Ectodermal cell (in vitro differentiated cells): ENCODE data around the gene CCL5.

Experiments
- H3K27ac ChIP-seq: 2 replicates; pipeline ENCODE4 v1.7.0; 2013; ENCODE audit warnings: mild to moderate bottlenecking, low read depth, low read length; ENCODE audit not compliant: insufficient read depth, poor library complexity, severe bottlenecking
- H3K27me3 ChIP-seq: 2 replicates; pipeline ENCODE4 v1.7.0; 2013; ENCODE audit warnings: mild to moderate bottlenecking, low read length; ENCODE audit not compliant: insufficient read depth, control insufficient read depth, poor library complexity, severe bottlenecking
- H3K36me3 ChIP-seq: one replicate; pipeline ENCODE4 v1.7.0; 2013; ENCODE audit warnings: low read length; ENCODE audit not compliant: control insufficient read depth, insufficient read depth
- H3K4me1 ChIP-seq: one replicate; pipeline ENCODE4 v1.7.0; 2013; ENCODE audit warnings: low read length; ENCODE audit not compliant: control insufficient read depth, insufficient read depth
- H3K4me3 ChIP-seq: 2 replicates; pipeline ENCODE4 v1.7.0; 2013; ENCODE audit warnings: low read depth, low read length, control low read depth; ENCODE audit not compliant: insufficient read depth
- H3K9me3 ChIP-seq: 2 replicates; pipeline ENCODE4 v1.7.0; 2013; ENCODE audit warnings: mild to moderate bottlenecking, low read length, moderate library complexity; ENCODE audit not compliant: control insufficient read depth
- WGBS, 2 experiments: methylation state at CpG; one replicate each; pipeline ENCODE4 v1.1.7; 2013; ENCODE audit warnings: missing lambda C conversion rate in 2 of 2; 5-methylcytosine and 5-hydroxymethylcytosine counted together

Gene CCL5

GRCh38 chr17:35912942-35913341, 32.8 kb upstream of the CCL5 start:
- no peaks in the 10 kb centered on the region for H3K4me1 ChIP-seq
- H3K27me3 ChIP-seq: no peaks in the 10 kb centered on the region
- WGBS, 2 experiments: 90 to 94% methylated on average over 2 of the region's 2 CpGs

DNA sequence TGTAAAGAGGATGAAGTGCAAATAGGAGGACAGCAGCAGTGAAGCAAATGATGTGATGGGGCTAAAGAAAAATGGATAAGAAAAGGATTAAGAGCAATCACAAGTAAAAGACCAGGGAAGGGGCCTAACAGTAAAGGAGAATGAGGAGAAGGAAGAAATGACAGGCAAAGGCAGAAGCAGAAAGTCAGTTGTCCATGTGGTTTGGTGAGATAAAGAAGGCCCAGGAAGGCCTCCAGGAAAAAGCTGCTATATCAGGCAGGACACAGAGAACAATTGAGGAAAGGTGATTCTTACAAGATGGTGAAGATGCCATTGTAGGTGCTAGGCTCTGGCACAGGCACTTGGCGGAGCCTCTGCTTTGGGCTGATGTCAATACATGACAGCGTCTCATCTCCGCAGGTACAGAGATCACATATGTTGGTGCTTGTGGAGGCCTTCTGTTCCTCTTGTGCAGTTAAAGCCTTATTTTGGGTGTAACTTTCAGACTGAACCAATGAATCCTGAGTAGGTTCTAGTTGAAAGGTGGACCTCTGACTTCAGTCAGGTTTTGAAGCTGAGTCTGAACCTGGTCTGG, 32.3 kb upstream of the CCL5 start:
- 93 to 95% methylated on average over 3 of the region's 3 CpGs for WGBS, 2 experiments
- no peak overlapping the region for H3K4me3 ChIP-seq
- no peak overlapping the region for H3K27ac ChIP-seq
- no peaks in the 10 kb centered on the region for H3K27me3 ChIP-seq
- H3K4me1 ChIP-seq: no peaks in the 10 kb centered on the region
- no peaks in the 10 kb centered on the region for H3K9me3 ChIP-seq
- H3K36me3 ChIP-seq: no peaks in the 10 kb centered on the region

More at GRCh38 chr17:35912942-35913341, 32.8 kb upstream of the CCL5 start:
- Histone ChIP-seq H3K36me3 (no peaks in the 10 kb centered on the region), H3K9me3 (no peaks in the 10 kb centered on the region), H3K27ac (no peak overlapping the region), H3K4me3 (no peak overlapping the region)

DNA sequence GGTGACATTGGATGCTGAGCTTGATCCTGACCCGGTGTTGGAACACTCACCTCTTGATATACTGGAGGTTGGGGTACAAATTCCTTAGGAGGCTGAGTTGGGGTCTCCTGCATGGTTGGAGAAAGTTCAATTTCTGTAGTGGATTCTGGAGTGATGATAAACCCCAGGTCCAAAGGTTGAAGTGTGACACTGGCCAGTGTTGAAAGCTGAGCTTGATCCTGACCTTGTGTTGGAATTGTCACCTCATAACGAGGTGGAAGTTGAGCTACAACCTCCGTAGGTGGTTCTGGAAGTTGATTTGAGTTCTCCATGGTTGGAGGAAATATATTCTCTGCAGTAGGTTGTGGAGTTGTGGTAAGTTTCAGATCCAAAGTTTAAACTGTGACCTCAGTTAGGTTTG, 29.2 kb upstream of the CCL5 start:
- H3K4me1 ChIP-seq: no peaks in the 10 kb centered on the region
- no peaks in the 10 kb centered on the region for H3K27me3 ChIP-seq
- no peaks in the 10 kb centered on the region for H3K36me3 ChIP-seq
- no peak overlapping the region for H3K4me3 ChIP-seq
- H3K27ac ChIP-seq: no peak overlapping the region
- no peaks in the 10 kb centered on the region for H3K9me3 ChIP-seq
- WGBS, 2 experiments: 93% methylated on average over 3 of the region's 3 CpGs

DNA sequence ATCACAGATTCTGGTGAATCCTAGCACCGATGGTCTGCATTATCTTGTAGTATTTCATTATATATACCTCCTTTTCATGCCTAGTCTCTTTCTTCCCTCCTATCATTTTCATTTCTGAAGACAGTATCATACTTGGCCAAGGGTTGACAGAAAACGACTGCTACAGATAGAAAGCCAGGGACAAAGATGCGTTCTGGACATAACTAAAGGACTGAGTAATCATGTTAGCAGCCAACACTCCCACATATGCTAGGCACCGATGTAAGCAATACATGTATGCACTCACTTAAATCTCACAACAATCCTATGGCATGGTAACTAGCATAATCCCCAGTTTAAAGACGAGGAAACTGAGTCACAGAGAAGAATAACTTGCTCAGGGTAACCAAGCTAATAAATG, 27.5 kb upstream of the CCL5 start:
- Histone ChIP-seq H3K36me3 (no peaks in the 10 kb centered on the region), H3K9me3 (no peaks in the 10 kb centered on the region), H3K27me3 (no peaks in the 10 kb centered on the region), H3K4me3 (no peak overlapping the region), H3K27ac (no peak overlapping the region), H3K4me1 (no peaks in the 10 kb centered on the region)
- WGBS, 2 experiments: 90 to 92% methylated on average over 5 of the region's 5 CpGs

DNA sequence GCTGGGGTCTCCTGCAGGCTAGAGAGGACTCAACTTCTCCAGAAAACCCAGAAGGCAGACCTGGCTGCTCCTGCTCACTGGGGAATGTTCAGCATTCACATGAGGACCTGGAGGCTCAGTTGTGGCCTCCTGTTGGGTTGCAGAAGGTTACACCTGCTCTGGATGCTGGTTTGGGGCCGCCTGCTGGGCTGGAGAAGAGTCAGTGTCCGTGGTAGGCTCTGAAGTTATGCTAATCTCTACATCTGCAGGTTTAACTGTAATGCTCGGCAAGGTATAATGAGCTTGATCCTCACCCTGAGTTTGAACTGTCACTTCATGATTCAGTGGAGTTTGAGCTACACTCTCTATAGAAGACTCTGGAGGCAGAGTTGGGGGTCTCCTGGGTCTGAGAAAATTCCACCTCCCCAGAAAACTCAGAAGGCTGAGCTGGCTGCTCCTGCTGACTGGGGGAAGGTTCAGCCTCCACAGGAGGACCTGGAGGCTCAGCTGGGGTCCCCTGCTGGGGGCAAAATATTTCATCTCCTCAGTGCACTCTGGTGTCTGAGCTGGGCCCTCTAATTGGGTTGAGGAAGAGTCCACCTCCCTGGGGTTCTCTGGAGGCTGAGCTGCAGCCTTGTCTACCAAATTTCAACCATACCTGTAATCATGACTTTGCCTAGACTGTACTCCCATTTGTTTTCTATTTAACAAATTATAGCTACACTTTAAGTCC, 26.9 kb upstream of the CCL5 start:
- H3K4me3 ChIP-seq: no peak overlapping the region
- no peaks in the 10 kb centered on the region for H3K27me3 ChIP-seq
- H3K36me3 ChIP-seq: no peaks in the 10 kb centered on the region
- H3K27ac ChIP-seq: no peak overlapping the region
- no peaks in the 10 kb centered on the region for H3K4me1 ChIP-seq
- WGBS, 2 experiments: 80 to 86% methylated on average over 3 of the region's 3 CpGs
- no peaks in the 10 kb centered on the region for H3K9me3 ChIP-seq

GRCh38 chr17:35906191-35906925, 26.2 kb upstream of the CCL5 start:
- WGBS, 2 experiments: 94 to 95% methylated on average over 5 of the region's 5 CpGs
- Histone ChIP-seq H3K4me3 (no peak overlapping the region), H3K9me3 (no peaks in the 10 kb centered on the region), H3K27me3 (no peaks in the 10 kb centered on the region), H3K27ac (no peak overlapping the region), H3K36me3 (no peaks in the 10 kb centered on the region), H3K4me1 (no peaks in the 10 kb centered on the region)

GRCh38 chr17:35903451-35903850, 23.3 kb upstream of the CCL5 start:
- Histone ChIP-seq H3K36me3 (no peaks in the 10 kb centered on the region), H3K4me3 (no peak overlapping the region), H3K9me3 (no peaks in the 10 kb centered on the region), H3K27ac (no peak overlapping the region), H3K27me3 (no peaks in the 10 kb centered on the region), H3K4me1 (no peaks in the 10 kb centered on the region)
- WGBS, 2 experiments: 95 to 99% methylated on average over 3 to 5 of the region's 5 CpGs

DNA sequence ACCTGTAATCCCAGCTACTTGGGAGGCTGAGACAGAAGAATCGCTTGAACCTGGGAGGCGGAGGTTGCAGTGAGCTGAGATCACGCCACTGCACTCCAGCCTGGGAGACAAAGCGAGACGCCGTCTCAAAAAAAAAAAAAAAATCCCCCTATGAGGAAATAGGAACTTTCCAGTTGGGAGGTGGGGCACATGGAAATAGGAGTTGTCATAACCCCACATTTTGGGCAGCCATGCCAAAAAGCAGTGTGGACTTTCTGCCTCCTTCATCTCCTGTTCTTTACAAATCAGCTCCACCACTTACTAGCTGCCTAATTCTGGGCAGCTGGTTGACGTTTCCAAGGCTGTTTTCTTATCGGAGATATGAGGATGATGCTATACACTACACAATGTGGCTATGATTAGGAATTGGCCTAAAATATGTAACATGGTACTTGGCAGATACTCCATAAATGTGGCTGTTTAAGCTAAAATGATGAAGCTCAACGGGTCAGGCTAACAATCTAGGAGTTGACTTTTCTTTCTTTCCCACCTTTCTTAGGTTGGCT, 21.5 kb upstream of the CCL5 start:
- H3K27me3 ChIP-seq: no peaks in the 10 kb centered on the region
- WGBS, 2 experiments: 94 to 95% methylated on average over 9 of the region's 9 CpGs
- H3K9me3 ChIP-seq: no peaks in the 10 kb centered on the region
- no peak overlapping the region for H3K27ac ChIP-seq
- H3K36me3 ChIP-seq: no peaks in the 10 kb centered on the region
- no peaks in the 10 kb centered on the region for H3K4me1 ChIP-seq
- H3K4me3 ChIP-seq: no peak overlapping the region

GRCh38 chr17:35900708-35901480, 20.7 kb upstream of the CCL5 start:
- no peak overlapping the region for H3K4me3 ChIP-seq
- H3K36me3 ChIP-seq: no peaks in the 10 kb centered on the region
- no peaks in the 10 kb centered on the region for H3K4me1 ChIP-seq
- whole genome bisulfite sequencing, 2 experiments: 91 to 94% methylated on average over 11 of the region's 11 CpGs
- no peak overlapping the region for H3K27ac ChIP-seq
- H3K27me3 ChIP-seq: no peaks in the 10 kb centered on the region
- no peaks in the 10 kb centered on the region for H3K9me3 ChIP-seq
